Thyroid gland (tissue), 4 donors: Measurements from ENCODE around the gene HNRNPA3.

Experiments
- POLR2A ChIP-seq, 2 donors: fragments of 450-650 bp; IDR thresholded peaks; one replicate each; pipeline ENCODE4 v1.6.1; 2017; ENCODE audit warnings: antibody characterized with exemption in 2 of 2, mild to moderate bottlenecking in 2 of 2, moderate library complexity in 1 of 2
- TF ChIP-seq, protein P1 (sequence below), 6 experiments: fragments of 200-600 bp in 3 of 6; fragments of 450-650 bp in 3 of 6; sonication (generic) in 3 of 6; IDR thresholded peaks; one replicate each; pipeline ENCODE4 v1.5.1; 2016 to 2019; ENCODE audit warnings: antibody characterized with exemption in 6 of 6, mild to moderate bottlenecking in 2 of 6, inconsistent platforms in 1 of 6, moderate library complexity in 1 of 6

DNA sequence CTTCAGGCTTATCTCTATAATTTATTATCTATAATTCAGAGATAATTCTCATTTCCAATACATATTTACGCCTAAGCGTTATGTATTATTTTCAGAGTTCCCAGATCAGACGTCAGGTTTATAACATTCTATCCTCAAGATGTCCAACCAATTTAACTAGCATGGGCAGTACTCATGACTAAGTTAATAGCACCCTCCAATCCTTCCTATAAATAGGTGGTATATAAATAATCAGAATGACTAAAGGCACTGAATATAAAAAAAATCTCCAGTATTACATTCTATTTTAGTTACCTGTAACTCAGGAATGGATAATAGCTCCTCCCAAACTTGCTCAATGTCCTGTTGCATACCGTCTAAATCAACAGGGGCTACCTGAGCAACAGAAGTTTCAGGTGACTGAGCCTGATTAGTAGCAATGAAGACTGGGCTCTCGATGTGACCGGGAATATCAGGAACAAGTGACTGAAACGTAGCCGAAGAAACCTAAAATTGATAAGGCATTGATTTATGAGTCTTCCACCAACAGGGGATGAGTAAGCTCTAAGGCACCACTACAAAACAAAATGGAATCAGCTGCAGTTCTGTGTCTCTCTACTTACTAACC is 19.6 kb downstream of the HNRNPA3 start:
- TF ChIP-seq, protein P1, sequence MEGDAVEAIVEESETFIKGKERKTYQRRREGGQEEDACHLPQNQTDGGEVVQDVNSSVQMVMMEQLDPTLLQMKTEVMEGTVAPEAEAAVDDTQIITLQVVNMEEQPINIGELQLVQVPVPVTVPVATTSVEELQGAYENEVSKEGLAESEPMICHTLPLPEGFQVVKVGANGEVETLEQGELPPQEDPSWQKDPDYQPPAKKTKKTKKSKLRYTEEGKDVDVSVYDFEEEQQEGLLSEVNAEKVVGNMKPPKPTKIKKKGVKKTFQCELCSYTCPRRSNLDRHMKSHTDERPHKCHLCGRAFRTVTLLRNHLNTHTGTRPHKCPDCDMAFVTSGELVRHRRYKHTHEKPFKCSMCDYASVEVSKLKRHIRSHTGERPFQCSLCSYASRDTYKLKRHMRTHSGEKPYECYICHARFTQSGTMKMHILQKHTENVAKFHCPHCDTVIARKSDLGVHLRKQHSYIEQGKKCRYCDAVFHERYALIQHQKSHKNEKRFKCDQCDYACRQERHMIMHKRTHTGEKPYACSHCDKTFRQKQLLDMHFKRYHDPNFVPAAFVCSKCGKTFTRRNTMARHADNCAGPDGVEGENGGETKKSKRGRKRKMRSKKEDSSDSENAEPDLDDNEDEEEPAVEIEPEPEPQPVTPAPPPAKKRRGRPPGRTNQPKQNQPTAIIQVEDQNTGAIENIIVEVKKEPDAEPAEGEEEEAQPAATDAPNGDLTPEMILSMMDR (IDR thresholded peaks at IDR 0.05), result no peak
- TF ChIP-seq POLR2A (IDR thresholded peaks at IDR 0.05), result no peak
